ENCODE results near the gene STK38. TPM values are rescaled to one million over a fixed set of nuclear protein-coding genes. Genes with fewer than 3 reads are reported as not detected.

Gene STK38
- total RNA-seq, 2 donors from 2014 or later, result 55.9 to 83.4 TPM

GRCh38 chr6:36571122-36572043, 24.1 kb upstream of the STK38 start:
- Histone ChIP-seq H3K9me3 (no peaks in the 10 kb centered on the region), H3K27ac (no peak overlapping the region), H3K9ac (ENCODE audit: low read depth in 2 of 2, low read length in 2 of 2) (no peak overlapping the region), H3K27me3 (no peaks in the 10 kb centered on the region), H3K36me3 (no peaks in the 10 kb centered on the region), H3K4me1 (no peaks in the 10 kb centered on the region), H3K4me3 (no peak overlapping the region)
- intact Hi-C loops (cut with DNase I), result no loop called here
- TF ChIP-seq CTCF (IDR thresholded peaks at IDR 0.05), result no peak
- DNase-seq, result no peak

- no peak for TF ChIP-seq CTCF (IDR thresholded peaks at IDR 0.05)
- Histone ChIP-seq H3K9ac (ENCODE audit: low read depth in 2 of 2, low read length in 2 of 2) (no peak overlapping the region), H3K4me1 (no peaks in the 10 kb centered on the region), H3K27me3 (no peaks in the 10 kb centered on the region), H3K4me3 (no peak overlapping the region), H3K27ac (no peak overlapping the region), H3K9me3 (no peaks in the 10 kb centered on the region), H3K36me3 (no peaks in the 10 kb centered on the region)
- intact Hi-C loops (cut with DNase I), result no loop called here
- DNase-seq, result no peak
Observed at GRCh38 chr6:36570264-36570663, 23.0 kb upstream of the STK38 start.

- Histone ChIP-seq H3K27me3 (no peaks in the 10 kb centered on the region), H3K9ac (ENCODE audit: low read depth in 2 of 2, low read length in 2 of 2) (no peak overlapping the region), H3K36me3 (no peaks in the 10 kb centered on the region), H3K4me1 (no peaks in the 10 kb centered on the region), H3K4me3 (no peak overlapping the region), H3K27ac (no peak overlapping the region), H3K9me3 (no peaks in the 10 kb centered on the region)
- DNase-seq, result no peak
- intact Hi-C loops (cut with DNase I), result no loop called here
- no peak for TF ChIP-seq CTCF (IDR thresholded peaks at IDR 0.05)
Observed at GRCh38 chr6:36566418-36566905, 19.2 kb upstream of the STK38 start.

- no peak overlapping the region for H3K9ac ChIP-seq (ENCODE audit: low read depth in 2 of 2, low read length in 2 of 2)
- H3K4me3 ChIP-seq, result no peak overlapping the region
- H3K4me1 ChIP-seq, result no peaks in the 10 kb centered on the region
- no peak for DNase-seq
- no peaks in the 10 kb centered on the region for H3K36me3 ChIP-seq
- no peaks in the 10 kb centered on the region for H3K9me3 ChIP-seq
- H3K27me3 ChIP-seq, result no peaks in the 10 kb centered on the region
- TF ChIP-seq CTCF (IDR thresholded peaks at IDR 0.05), result no peak
- no peak overlapping the region for H3K27ac ChIP-seq
- intact Hi-C loops (cut with DNase I), result no loop called here
Observed at GRCh38 chr6:36563928-36564284, 16.6 kb upstream of the STK38 start.

- Histone ChIP-seq H3K4me1 (no peaks in the 10 kb centered on the region), H3K4me3 (no peak overlapping the region), H3K27me3 (no peaks in the 10 kb centered on the region), H3K27ac (no peak overlapping the region), H3K9ac (ENCODE audit: low read depth in 2 of 2, low read length in 2 of 2) (no peak overlapping the region), H3K36me3 (no peaks in the 10 kb centered on the region), H3K9me3 (no peaks in the 10 kb centered on the region)
- no peak for TF ChIP-seq CTCF (IDR thresholded peaks at IDR 0.05)
- intact Hi-C loops (cut with DNase I), result no loop called here
- DNase-seq, result no peak
Observed at GRCh38 chr6:36563237-36563927, 16.1 kb upstream of the STK38 start.

All from colonic mucosa (tissue), 4 donors.